Astrocyte (in vitro differentiated cells and primary cell): ENCODE results near the gene GLRB. TPM values are rescaled to one million over a fixed set of nuclear protein-coding genes. Genes with fewer than 3 reads are reported as not detected.
"Not testable (repeated sequence)": the region's sequence is repeated elsewhere in the genome, so short reads cannot be mapped to it uniquely, and the experiment has no call there.

Source experiments
- DNase-seq: peaks from one replicate; pipeline ENCODE4 v3.0.0-alpha.2; 2010; ENCODE audit warnings: low read depth
- FAIRE-seq: peaks from 2 replicates; lab custom pipeline; 2011; peaks lifted over from hg19 to GRCh38; lab: Jason Lieb, UNC
- H2AFZ ChIP-seq: 2 replicates; pipeline ENCODE4 v1.6.0; 2012; ENCODE audit warnings: low read depth, low read length, inconsistent platforms
- H3K27ac ChIP-seq: 2 replicates; pipeline ENCODE4 v1.5.1; 2011; ENCODE audit warnings: low read depth, low read length, inconsistent platforms
- H3K27me3 ChIP-seq: 2 replicates; pipeline ENCODE4 v1.6.0; 2011; ENCODE audit warnings: low read length, inconsistent platforms; ENCODE audit not compliant: insufficient read depth
- H3K36me3 ChIP-seq: 2 replicates; pipeline ENCODE4 v1.5.1; 2011; ENCODE audit warnings: low read length, inconsistent platforms; ENCODE audit not compliant: insufficient read depth
- H3K4me1 ChIP-seq: 2 replicates; pipeline ENCODE4 v1.5.1; 2011; ENCODE audit warnings: low read length, inconsistent platforms; ENCODE audit not compliant: insufficient read depth
- H3K4me2 ChIP-seq: 2 replicates; pipeline ENCODE4 v1.6.0; 2012; ENCODE audit warnings: low read length, inconsistent platforms
- H3K4me3 ChIP-seq: 2 replicates; pipeline ENCODE4 v1.5.1; 2011; ENCODE audit warnings: low read depth, mild to moderate bottlenecking, low read length, inconsistent platforms; ENCODE audit not compliant: insufficient read depth
- H3K79me2 ChIP-seq: 2 replicates; pipeline ENCODE4 v1.6.0; 2012; ENCODE audit warnings: mild to moderate bottlenecking, low read length, inconsistent platforms; ENCODE audit not compliant: insufficient read depth
- H3K9ac ChIP-seq: 2 replicates; pipeline ENCODE4 v1.6.0; 2012; ENCODE audit warnings: mild to moderate bottlenecking, low read length, inconsistent platforms
- H3K9me3 ChIP-seq: 2 replicates; pipeline ENCODE4 v1.5.1; 2012; ENCODE audit warnings: low read depth, mild to moderate bottlenecking, low read length, inconsistent platforms; ENCODE audit not compliant: insufficient read depth
- H4K20me1 ChIP-seq: 2 replicates; pipeline ENCODE4 v1.6.0; 2012; ENCODE audit warnings: low read length, inconsistent platforms; ENCODE audit not compliant: insufficient read depth
- H3K27ac Mint-ChIP-seq: one replicate; pipeline ENCODE4 v1.8.0; 2021; ENCODE audit warnings: mild to moderate bottlenecking, mixed read lengths; ENCODE audit not compliant: unreplicated experiment
- H3K27me3 Mint-ChIP-seq: one replicate; pipeline ENCODE4 v1.8.0; 2021; ENCODE audit warnings: low read depth, mixed read lengths; ENCODE audit not compliant: unreplicated experiment
- H3K36me3 Mint-ChIP-seq: one replicate; pipeline ENCODE4 v1.8.0; 2021; ENCODE audit warnings: low read depth, mixed read lengths; ENCODE audit not compliant: unreplicated experiment
- H3K4me1 Mint-ChIP-seq: one replicate; pipeline ENCODE4 v1.8.0; 2021; ENCODE audit warnings: low read depth, mixed read lengths; ENCODE audit not compliant: unreplicated experiment
- H3K4me3 Mint-ChIP-seq: one replicate; pipeline ENCODE4 v1.8.0; 2021; ENCODE audit warnings: mild to moderate bottlenecking, moderate library complexity, mixed read lengths; ENCODE audit not compliant: unreplicated experiment
- H3K9me3 Mint-ChIP-seq: one replicate; pipeline ENCODE4 v1.8.0; 2021; ENCODE audit warnings: mild to moderate bottlenecking, mixed read lengths; ENCODE audit not compliant: unreplicated experiment
- EZH2 ChIP-seq: IDR thresholded peaks from 2 replicates; pipeline ENCODE4 v1.6.1; 2012; ENCODE audit warnings: mild to moderate bottlenecking, low read length, inconsistent platforms; ENCODE audit not compliant: insufficient read depth
- total RNA-seq: library from RNA; stranded (reverse); gene quantifications from 2 replicates; pipeline ENCODE4 v1.2.1, GENCODE V29; 2021
- TF ChIP-seq, protein P1 (sequence below): IDR thresholded peaks from 2 replicates; pipeline ENCODE4 v1.5.1; 2011; ENCODE audit warnings: low read depth, mild to moderate bottlenecking, inconsistent platforms, low read length, moderate library complexity; ENCODE audit not compliant: insufficient read depth

GLRB gene
- total RNA-seq, 1 donor from 2014 or later, result 5.7 TPM

DNA sequence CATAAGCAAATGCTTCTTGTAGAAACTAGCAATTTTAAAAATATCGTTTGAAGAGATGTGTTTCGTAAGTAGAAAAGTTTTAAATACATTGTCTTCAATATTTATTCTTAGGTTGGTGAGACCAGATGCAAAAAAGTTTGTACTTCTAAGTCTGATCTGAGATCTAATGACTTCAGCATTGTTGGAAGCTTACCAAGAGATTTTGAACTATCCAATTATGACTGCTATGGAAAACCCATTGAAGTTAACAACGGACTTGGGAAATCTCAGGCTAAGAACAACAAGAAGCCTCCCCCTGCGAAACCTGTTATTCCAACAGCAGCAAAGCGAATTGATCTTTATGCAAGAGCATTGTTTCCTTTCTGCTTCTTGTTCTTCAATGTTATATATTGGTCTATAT lies 94.4 kb downstream of the GLRB start:
- H3K27me3 Mint-ChIP-seq, result no peaks in the 10 kb centered on the region
- Histone ChIP-seq H3K9ac (no peak overlapping the region), H3K9me3 (no peaks in the 10 kb centered on the region), H3K36me3 (no peaks in the 10 kb centered on the region), H3K79me2 (no peaks in the 10 kb centered on the region), H3K27me3 (no peaks in the 10 kb centered on the region), H3K4me3 (no peak overlapping the region), H3K4me1 (no peaks in the 10 kb centered on the region), H3K27ac (no peak overlapping the region), H2AFZ (no peak overlapping the region), H4K20me1 (no peaks in the 10 kb centered on the region), H3K4me2 (no peak overlapping the region)
- no peak overlapping the region for H3K27ac Mint-ChIP-seq
- no peaks in the 10 kb centered on the region for H3K36me3 Mint-ChIP-seq
- FAIRE-seq (no peak), DNase-seq (peak; percentile 3)
- H3K4me3 Mint-ChIP-seq, result no peak overlapping the region
- H3K4me1 Mint-ChIP-seq, result peaks cover 3% of the 10 kb centered on the region
- no peak for TF ChIP-seq EZH2
- TF ChIP-seq, protein P1, sequence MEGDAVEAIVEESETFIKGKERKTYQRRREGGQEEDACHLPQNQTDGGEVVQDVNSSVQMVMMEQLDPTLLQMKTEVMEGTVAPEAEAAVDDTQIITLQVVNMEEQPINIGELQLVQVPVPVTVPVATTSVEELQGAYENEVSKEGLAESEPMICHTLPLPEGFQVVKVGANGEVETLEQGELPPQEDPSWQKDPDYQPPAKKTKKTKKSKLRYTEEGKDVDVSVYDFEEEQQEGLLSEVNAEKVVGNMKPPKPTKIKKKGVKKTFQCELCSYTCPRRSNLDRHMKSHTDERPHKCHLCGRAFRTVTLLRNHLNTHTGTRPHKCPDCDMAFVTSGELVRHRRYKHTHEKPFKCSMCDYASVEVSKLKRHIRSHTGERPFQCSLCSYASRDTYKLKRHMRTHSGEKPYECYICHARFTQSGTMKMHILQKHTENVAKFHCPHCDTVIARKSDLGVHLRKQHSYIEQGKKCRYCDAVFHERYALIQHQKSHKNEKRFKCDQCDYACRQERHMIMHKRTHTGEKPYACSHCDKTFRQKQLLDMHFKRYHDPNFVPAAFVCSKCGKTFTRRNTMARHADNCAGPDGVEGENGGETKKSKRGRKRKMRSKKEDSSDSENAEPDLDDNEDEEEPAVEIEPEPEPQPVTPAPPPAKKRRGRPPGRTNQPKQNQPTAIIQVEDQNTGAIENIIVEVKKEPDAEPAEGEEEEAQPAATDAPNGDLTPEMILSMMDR, result no peak
- H3K9me3 Mint-ChIP-seq, result no peaks in the 10 kb centered on the region

DNA sequence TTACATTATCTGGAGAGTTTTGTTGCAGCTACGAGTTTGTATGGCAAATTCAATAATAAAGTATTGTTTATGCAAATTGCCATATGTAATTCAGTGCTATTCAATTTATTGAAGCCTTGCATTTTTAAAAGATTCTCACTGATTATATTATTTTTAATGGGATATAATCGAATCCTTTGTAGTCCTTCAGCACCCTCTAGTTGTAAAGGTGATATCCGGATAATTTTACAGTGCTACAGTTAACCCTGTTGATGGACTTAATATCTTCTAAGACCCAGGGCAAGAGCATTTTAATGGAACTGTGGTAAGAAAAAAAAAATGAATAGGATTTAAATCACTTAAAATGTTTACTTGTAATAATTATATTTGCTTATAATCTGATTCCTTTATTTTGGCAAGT lies 96.1 kb downstream of the GLRB start:
- Histone ChIP-seq H3K4me3 (no peak overlapping the region), H4K20me1 (no peaks in the 10 kb centered on the region), H3K79me2 (no peaks in the 10 kb centered on the region), H3K9me3 (no peaks in the 10 kb centered on the region), H2AFZ (no peak overlapping the region), H3K4me1 (no peaks in the 10 kb centered on the region), H3K4me2 (no peak overlapping the region), H3K27me3 (no peaks in the 10 kb centered on the region), H3K36me3 (no peaks in the 10 kb centered on the region), H3K27ac (no peak overlapping the region), H3K9ac (no peak overlapping the region)
- FAIRE-seq (no peak), DNase-seq (peak; percentile 11)
- Mint-ChIP-seq H3K9me3 (no peaks in the 10 kb centered on the region), H3K27me3 (no peaks in the 10 kb centered on the region), H3K4me1 (peaks cover 3% of the 10 kb centered on the region), H3K36me3 (no peaks in the 10 kb centered on the region), H3K27ac (no peak overlapping the region), H3K4me3 (no peak overlapping the region)
- TF ChIP-seq EZH2, result no peak
- TF ChIP-seq, protein P1, result peak; percentile 30

DNA sequence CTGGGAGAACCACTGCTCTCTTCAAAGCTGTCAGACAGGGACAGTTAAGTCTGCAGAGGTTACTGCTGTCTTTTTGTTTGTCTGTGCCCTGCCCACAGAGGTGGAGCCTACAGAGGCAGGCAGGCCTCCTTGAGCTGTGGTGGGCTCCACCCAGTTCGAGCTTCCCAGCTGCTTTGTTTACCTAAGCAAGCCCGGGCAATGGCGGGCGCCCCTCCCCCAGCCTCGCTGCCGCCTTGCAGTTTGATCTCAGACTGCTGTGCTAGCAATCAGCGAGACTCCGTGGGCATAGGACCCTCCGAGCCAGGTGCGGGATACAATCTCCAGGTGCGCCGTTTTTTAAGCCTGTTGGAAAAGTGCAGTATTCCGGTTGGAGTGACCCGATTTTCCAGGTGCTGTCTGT lies 104.3 kb downstream of the GLRB start:
- H3K27ac Mint-ChIP-seq, H3K4me1 ChIP-seq, H3K36me3 ChIP-seq, H3K36me3 Mint-ChIP-seq, H3K9ac ChIP-seq, H3K4me1 Mint-ChIP-seq, DNase-seq, H3K27me3 Mint-ChIP-seq, H4K20me1 ChIP-seq, H2AFZ ChIP-seq, FAIRE-seq, H3K4me3 ChIP-seq, H3K79me2 ChIP-seq, H3K27ac ChIP-seq, H3K4me2 ChIP-seq, H3K27me3 ChIP-seq, H3K9me3 ChIP-seq, H3K4me3 Mint-ChIP-seq: not testable (repeated sequence)
- H3K9me3 Mint-ChIP-seq, result peaks cover 13% of the 10 kb centered on the region
